NCI-H345 treated with DMSO at 0.1 percent for 48 hours (cell line): ENCODE data around the gene EBF3.

Experiments used
- DNase-seq: peaks from one replicate; lab custom pipeline; 2025; ENCODE audit not compliant: unreplicated experiment; lab: John Stamatoyannopoulos, UW

Gene EBF3

DNA sequence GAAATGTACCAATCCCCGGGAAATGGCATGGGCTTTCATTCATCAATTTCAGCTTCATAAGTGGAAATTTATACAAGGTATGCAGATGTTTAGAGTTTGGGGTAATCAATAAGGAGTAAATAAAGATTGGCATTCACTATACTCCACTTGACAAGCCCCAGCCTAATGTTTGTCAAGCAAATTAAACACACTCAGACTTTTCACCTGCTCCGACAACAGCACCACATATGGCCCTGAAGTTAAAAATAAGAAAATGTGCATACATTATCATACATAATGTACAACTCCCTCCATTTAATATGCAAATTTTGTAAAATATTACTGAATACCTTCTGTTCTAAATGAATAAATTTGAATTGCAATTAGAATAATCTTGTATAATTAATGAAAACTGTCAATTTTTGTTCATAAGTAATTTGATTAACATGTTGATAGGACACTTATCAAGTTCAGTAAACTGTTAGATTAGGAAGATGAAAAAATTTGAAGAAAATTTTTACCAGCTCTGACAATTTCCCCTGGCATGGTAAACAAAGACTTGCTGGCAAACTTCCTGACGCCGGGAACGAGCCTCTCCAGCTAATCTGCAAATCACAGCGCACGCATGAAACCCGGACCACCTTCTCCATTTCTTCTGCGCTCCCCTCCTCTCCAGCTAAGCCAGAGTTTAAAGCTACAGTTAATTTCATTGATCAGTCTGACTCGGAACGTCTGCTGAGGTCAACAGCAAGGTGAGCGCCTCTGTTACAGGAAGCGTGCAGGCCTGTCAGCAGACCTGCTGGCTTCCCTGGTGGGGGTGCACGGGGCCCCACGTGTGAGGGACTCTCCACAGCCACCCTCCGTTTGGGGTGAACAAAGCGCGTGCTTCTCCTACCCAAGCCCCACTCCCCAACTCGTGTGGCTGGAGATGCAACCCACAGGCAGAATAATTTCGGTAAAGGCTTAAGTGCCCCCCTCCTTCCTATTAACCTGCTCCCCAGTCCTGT, 70.7 kb downstream of the EBF3 start:
- DNase-seq: no peak

DNA sequence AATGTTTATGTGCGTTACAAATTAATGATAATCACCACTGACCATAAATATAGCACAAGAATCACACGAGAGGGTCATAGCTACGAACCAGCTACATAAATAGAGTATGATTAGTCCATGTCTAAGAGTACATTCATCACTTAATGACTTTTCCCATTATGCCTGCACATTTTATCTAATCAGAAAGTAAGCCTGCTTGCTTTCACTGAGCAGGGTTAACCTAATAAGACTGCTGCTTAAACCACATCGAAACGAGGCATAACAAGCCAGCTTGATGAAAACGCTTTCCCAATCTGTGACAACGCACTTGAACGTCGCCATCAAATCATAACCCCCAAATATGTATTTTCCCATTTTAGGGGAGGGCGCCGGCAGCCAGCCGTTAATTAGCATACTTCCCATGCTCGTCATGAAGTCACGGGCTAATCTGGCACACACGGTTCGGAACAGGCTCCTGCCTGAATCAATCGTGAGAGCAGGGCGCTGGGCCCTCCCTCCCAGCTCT, 71.5 kb downstream of the EBF3 start:
- no peak for DNase-seq

DNA sequence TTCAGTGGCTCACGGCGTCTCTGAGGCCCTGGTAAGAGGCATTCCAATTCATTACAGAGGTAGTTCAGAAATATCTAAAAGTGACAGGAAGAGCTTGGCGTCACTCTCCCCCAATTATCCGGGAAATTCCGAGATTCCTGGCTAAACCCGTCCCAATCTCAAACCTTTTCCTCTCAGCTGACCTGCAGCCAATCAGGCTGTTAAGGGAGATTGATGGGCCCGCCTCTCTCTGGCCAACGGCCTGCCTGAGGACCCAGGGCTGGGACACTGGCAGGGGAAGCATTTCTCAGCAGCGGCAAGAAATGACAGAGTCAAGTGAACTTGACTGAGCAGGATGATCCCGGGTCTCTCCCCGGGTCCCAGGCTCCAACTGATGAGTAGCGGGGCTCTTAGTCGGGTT, 72.3 kb downstream of the EBF3 start:
- DNase-seq: no peak

DNA sequence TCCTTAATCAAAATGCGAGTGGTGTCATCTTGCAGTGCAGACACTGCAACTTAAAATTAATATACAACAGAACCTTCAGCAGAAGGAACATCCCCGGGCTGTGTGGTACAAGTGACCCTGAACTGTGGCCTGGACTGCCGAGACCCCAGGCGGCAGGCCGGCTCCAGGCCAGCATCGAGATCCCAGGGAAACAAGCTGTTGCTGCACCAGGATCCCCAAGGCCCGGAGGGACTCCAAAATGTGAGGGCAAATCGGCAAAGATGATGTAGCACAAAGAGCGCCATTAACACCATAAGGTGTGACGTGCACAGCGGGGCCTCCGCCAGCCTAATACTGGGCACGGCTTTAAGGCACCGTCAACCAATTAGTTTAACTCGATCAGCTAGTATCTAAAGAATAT, 73.9 kb downstream of the EBF3 start:
- no peak for DNase-seq

DNA sequence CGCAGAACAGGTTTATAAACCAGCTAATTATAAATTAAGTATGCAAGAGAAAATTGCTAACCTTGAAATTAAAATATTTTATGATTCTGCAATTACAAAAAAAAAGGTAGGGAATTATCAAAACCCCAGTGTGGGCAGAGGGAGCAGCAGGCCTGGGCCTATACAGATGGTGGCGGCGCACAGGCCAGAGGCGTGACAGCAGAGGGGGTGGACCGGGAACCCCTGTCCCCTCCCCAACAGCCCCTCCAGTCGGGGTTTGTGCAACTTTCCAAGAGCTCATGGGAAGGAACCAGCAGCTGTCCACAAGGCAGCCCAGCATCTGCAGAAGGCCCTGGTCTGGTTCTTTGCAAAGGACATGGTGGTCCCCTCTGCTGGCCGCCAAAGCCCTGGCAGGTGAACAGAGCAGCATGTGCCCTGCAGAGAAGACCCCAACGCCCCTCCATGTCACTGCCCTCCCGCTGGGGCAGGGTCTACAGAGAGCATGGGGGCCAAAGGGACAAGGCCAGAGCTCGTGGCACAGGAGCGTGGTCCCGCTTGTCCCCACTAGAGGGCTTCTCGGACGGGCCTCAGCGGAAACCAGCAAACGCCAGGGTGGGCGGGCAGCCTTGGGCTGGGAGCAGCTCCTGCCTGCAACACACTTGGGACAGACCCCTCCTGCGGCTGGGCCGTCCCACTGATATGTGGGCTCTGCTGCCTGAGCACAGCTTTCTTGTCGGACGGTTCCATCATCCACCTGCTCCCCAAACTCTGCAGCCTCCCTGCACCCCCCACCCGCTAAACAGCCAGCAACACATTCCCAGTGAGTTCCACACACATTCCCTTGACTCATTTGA, 75.1 kb downstream of the EBF3 start:
- no peak for DNase-seq

DNA sequence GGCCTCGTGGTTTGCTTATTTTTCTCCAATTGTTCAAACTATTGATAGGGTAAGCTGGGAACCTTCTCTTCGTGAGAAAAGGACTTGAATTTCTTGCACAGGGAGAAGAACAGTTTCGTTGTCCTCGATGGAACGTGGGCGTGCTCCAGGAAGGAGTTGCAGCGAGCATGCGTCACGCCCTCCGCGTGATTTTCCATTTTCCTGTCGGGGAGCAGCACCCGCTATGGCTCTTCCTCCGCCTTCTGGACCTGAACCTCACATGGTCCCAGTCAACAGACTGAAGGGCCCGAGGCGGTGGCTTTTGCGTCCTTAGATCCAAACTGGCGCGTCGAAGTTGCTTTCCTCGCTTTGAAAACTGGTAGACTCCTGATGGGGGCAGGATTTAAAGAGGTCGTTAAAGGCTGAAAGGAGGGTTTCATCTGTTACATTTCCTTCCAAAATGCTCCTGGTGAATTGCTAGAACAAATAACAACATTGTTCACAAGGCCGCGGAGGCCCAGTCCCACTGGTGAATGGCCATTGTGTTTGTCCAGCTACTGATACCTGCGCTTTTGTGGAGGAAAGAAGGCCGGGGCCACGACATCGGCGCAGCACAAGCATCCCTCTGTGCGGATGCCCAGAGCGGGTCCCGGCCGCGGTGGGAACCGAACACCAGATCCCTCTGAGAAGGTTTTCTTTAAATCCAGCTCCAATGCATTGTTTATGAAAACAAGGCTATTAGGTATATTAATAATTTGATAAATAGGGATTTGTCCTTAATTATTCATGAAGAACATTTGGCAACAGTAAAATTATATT, 75.9 kb downstream of the EBF3 start:
- DNase-seq: no peak

DNA sequence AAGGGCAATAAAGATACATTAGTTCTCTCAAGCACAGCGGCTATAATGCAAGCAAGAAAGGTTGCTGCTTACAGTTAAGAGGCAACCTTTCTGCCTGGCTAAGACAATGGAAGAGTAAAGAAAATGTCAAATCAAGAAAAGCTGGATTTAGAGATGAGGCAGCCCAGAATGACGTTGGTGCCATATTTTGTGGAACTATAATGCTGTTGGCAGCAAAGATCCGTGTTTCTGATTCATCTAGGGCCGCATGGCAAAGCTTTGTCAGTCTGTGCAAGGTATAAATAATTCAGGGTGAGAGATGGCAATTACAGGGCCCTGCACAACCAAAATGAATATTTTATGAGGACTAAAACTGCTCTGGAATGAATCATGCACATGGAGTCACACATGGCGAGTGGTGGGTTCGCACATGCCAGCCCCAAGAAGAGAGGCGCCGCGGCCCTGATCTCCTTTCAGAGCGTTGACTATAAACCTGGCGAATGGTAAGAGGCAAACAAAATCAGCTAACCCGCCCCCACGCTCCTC, 76.6 kb downstream of the EBF3 start:
- no peak for DNase-seq

DNA sequence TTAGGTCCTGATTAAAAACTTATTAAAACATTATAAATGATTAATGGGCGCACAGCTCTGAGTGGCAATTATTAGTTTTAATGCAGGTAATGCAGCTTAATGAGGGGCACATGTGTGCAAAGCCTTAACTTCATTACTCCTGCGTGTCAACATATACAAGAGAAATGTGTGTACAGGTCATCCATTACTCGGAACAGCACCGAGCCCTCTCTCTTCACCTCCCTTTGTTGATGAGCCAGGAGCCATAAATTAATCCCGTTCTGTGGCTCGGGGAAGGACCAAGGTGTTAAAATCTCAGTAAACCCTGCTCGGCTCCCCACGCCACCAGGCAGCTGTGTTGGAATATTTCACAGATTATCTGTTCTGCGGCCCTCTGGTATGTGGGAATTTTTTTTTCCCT, 77.8 kb downstream of the EBF3 start:
- DNase-seq: no peak

DNA sequence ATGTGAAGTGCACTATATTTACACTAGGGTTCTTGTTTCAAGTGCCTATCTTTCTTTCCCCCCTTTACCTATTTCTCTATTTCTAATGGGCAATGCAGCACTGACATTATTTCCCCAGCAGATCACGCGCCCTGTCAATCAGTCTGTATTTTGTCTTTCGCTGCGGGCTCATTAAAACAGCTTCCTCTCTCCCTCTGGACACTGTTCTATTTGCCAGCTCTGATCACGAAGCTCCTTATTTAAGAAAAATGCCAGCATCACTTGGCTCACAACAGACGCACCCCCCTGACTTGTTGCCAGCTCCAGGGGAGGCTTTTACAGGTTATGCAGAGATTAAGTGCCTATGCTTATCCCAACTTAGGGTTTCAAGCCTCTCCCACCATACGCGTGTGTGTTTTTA, 78.5 kb downstream of the EBF3 start:
- DNase-seq: no peak

DNA sequence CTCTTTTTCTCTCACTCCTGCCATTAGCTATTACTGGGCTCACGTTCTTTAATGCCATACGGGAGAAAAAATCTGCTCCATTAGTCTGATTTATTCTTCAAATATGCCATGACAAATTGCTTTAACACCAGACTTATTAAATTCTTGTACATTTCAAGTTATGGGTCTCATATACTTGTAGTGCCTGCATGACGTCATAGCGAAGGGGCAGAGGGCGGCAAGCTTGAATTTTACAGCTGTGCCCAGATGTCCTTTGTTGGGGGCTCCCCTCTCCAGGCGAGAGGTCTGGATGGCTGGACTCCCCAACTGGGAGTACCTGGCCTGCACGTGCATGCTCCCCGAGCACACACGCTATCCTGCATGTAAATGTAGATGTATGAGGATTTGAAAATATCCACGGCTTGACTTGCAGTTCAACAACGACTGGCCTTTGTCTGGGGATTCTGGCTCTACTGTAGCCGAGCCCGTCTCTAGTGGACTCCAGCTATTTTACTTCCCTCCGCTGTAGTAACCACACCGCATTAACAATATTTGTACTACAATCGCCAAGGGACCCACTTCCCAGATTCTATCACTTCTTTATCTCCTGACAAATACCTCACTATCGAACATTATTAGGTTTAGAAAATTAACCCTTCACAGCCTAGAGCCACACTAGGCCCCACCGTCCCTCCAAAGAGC, 79.5 kb downstream of the EBF3 start:
- no peak for DNase-seq

DNA sequence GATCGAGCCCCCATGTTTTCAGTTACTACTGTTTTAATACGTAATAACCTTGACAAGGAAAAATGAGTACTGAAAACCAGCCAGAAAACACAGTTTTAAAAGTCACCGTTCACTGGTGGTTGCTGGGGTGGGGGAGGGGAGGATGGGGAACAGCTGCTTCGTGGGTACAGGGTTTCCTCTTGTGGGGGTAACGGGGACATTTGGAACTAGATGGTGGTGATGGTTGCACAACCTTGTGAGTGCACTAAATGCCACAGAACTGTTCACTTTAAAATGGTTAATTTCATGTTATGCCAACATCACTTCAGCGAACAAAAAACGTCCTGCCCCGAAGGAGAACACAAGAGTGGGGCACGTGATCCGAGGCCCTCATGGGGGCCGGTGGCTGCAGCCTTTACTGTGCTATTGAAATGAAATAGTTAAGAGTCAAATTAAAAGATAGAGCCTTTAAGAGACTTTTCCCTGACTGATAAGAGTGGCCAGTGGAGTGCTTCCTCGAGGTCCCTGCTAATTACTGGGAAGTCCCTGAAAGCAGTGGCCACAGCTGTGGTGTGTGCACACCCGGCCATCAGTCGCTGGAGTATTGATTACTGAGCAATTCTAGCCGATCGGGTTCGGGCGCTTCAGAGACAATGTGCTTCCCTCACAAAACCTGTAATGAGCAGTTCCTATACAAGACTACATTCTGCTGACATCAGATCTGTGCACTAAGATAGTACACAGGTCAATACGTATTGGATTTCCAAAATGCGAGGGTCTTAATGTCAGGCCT, 80.3 kb downstream of the EBF3 start:
- no peak for DNase-seq

DNA sequence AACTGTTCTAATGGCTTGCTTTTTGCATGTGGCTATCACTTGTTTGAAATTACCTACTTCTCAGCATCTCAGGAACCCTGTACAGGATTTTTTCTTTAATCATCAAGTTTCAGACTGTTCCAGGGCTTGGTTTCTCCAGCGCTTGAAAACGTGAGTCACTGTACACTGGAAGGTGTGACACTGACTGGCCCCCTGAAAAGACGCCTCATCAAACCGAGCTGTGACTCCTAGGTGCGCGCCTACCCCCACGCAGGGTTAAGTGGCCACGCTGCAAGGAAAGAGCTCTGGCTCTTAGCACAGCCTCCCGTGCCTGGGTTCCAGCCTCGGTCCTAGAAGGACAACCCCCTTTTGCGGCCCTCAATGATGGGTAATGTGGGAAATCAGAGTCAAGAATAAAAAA, 81.0 kb downstream of the EBF3 start:
- no peak for DNase-seq

DNA sequence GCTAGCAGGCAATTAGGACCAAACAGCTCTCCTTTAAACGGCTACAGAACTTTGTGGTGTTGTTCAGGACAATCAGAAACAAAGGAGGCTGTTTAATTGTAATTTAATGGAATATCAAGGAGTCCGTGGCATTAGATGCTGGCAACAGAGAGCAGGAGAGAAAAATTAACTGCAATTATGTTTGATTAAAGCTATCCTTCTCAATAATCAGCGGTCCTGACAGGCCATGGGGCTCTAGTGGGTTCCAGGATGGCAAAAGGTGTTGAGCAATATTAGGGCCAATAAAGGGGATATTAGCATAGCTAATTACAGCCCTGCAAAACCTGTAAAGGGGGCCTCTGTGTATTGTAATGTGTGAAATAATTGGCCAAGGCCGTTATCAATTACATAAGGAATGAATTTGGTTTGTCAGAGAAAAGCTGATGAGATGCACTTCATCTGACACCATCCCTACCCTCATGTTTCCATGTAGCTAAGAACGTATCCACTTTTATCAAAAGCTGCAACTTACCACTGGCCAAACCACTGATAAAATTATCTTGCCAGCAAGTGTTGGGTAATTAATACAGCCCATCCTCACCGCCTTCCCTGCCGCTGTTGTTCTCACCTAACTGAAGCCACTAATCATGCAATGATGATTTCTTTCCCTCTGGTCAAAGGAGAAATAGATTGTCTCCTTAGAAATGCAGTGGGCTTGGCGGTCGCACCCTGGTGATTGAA, 81.6 kb downstream of the EBF3 start:
- DNase-seq: no peak

DNA sequence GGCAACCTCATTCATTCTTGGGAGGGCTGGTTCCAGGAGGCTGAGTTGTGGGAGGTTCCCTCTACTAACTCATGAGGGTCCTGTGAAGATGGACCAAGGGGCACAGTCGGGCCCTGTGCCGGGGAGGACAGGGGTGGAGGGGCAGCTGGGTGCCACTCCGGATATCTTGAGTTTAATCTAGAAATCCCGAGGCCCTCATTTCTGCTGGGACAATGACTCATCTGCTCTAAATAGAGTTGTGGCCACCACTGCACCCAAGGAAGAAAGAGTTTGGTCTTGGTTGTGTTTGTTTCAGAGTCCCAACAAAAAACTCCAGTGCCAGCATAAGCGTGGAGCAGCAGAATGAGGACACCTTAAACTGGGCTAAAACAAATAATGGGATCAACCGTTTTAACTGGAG, 82.4 kb downstream of the EBF3 start:
- DNase-seq: no peak

DNA sequence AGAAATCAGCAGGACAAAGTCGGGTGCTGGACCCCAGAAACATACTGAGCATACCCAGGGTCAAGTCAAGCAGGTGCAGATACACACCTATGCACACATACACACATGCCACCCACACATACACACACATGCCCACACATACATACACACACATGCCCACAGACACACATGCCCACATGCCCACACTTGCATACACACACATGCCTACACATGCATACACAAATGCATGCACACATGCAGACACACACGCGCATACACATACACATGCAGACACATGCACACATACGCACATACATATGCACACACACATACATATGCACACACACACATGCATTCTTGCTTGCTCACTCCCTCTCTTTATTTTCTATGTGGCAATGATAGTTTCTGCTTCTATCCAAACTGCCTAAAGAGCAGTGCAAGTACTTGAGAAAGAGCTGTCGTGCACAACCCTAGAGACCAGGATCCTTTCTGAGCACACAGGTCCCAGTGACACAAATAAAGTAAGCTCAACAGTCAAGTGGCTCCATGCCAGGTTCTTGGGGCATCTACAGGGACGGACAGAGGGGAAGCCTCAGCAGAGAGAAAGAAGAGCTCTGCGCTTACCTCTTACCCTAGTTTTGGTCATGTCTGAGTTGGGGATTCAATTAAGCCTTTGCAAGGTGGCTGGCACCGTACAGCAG, 83.7 kb downstream of the EBF3 start:
- no peak for DNase-seq

DNA sequence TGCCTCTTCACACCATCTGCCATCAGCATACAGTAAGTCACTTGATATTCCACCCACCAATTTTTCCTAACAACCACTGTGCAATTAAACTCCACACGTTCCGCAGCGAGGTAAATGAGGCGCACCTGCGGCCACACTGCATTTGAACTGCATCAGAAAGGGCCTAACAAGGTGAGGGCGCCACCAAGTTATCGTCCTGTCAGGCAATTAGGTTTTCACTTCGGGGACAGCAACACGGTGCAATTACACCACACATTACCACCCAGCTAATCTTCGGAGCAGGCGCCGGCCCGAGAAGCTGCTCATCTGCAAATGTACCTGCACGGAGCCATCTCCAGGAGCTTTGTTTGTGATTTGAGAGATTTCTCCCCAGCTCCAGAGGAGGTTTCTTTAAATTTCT, 84.4 kb downstream of the EBF3 start:
- no peak for DNase-seq

DNA sequence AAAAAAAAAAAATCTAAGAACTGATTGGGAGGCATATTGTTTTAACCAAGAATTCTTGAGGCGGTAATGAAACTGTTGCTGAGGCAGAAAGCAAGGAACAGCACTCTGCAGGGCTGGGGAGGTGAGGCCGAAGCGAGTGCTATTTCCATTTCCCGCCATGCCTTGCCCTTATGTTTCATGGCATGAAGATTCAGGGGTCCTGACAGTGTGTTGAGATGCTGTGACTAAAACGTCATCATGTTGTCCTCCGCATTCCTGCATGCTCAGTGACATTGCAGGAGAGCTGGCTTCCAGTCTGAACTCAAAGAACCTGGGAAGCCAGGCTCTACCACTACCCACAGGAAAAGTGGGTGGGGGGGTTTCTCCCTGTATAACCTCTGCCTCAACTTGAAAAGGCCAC, 85.2 kb downstream of the EBF3 start:
- no peak for DNase-seq

DNA sequence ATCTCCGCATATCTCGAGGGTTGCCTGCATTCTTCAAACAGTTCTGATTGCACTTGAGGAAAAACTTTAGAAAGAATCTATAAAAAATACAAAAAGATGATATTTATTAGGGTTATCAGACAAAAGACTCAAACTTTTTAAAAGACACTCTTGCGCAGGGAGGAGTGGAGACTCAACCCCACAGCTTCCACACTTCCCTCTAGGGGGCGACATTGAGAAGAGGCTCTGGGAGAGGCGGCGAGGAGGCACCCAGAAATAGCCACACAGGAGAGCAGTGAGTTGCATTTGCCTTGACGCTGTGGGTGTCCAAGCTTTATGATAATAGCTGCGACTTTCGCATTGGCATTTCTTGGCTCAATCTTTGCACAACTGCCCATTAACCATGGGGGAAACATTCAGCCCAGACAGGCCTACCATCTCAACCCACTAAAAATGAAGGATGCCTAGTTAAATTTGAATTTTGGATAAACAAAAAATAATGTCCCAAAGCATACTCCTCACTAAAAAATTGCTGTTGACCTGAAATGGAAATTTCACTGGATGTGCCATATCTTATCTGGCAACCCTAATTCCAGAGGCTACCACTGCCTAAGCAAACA, 86.2 kb downstream of the EBF3 start:
- no peak for DNase-seq
